H1 (cell line): Measurements from ENCODE around the gene KCNMB2. TPM values are rescaled to one million over a fixed set of nuclear protein-coding genes. Genes with fewer than 3 reads are reported as not detected.

Source experiments
- CTCF ChIA-PET: fragments of 300-600 bp; sonication (Branson Sonifier 250); formaldehyde crosslinking; loops from one replicate; lab custom pipeline; 2021; ENCODE audit not compliant: partially characterized antibody; lab: Charles Lee
- POLR2A ChIA-PET: fragments of 300-600 bp; sonication (Branson Sonifier 250); formaldehyde crosslinking; loops from one replicate; lab custom pipeline; 2021; ENCODE audit warnings: inconsistent platforms; ENCODE audit not compliant: partially characterized antibody; lab: Charles Lee
- DNase-seq, 2 experiments: peaks; one replicate each; pipeline versions ENCODE4 v3.0.0 to v3.0.0-alpha.2; 2010 to 2022; ENCODE audit warnings: low spot score in 2 of 2, low read depth in 1 of 2, mixed read lengths in 1 of 2
- FAIRE-seq: peaks from 2 replicates; lab custom pipeline; 2011; peaks lifted over from hg19 to GRCh38; lab: Jason Lieb, UNC
- H2AFZ ChIP-seq: 2 replicates; pipeline ENCODE4 v1.8.1; 2012; ENCODE audit warnings: low read length, inconsistent platforms
- H2AK5ac ChIP-seq: 2 replicates; pipeline ENCODE4 v1.6.1; 2013; ENCODE audit warnings: low read depth, low read length
- H2BK120ac ChIP-seq: replicated peaks from 2 replicates; pipeline ENCODE3; 2013; ENCODE audit warnings: low read depth, low read length, inconsistent platforms
- H2BK12ac ChIP-seq: 2 replicates; pipeline ENCODE4 v1.6.1; 2013; ENCODE audit warnings: low read depth, low read length
- H2BK15ac ChIP-seq: 2 replicates; pipeline ENCODE4 v1.6.1; 2013; ENCODE audit warnings: low read length
- H2BK20ac ChIP-seq: 2 replicates; pipeline ENCODE4 v1.6.1; 2013; ENCODE audit warnings: low read length
- H2BK5ac ChIP-seq: 2 replicates; pipeline ENCODE4 v1.6.1; 2013; ENCODE audit warnings: low read depth, low read length
- H3K14ac ChIP-seq: 2 replicates; pipeline ENCODE4 v1.6.1; 2013; ENCODE audit warnings: inconsistent platforms; ENCODE audit not compliant: insufficient read length
- H3K18ac ChIP-seq: 2 replicates; pipeline ENCODE4 v1.6.1; 2013; ENCODE audit warnings: low read length; ENCODE audit errors: extremely low read depth
- H3K23ac ChIP-seq: 2 replicates; pipeline ENCODE4 v1.6.1; 2013; ENCODE audit warnings: inconsistent platforms; ENCODE audit not compliant: insufficient read length
- H3K23me2 ChIP-seq: 2 replicates; pipeline ENCODE4 v1.6.1; 2013; ENCODE audit warnings: low read depth, low read length
- H3K27ac ChIP-seq: 2 replicates; pipeline ENCODE4 v1.6.1; 2011; ENCODE audit warnings: low read depth, low read length, inconsistent platforms
- H3K27me3 ChIP-seq, 4 experiments: replicated peaks in 1 of 4; 1 replicate in 1 of 4; 2 replicates in 3 of 4; pipeline versions ENCODE4 v1.6.1 to v1.8.1; 2011 to 2013; ENCODE audit warnings: low read length in 3 of 4, mild to moderate bottlenecking in 3 of 4, inconsistent platforms in 2 of 4, mixed read lengths in 2 of 4, moderate library complexity in 1 of 4; ENCODE audit not compliant: control insufficient read depth in 3 of 4, insufficient read depth in 3 of 4; ENCODE audit errors: extremely low read depth in 1 of 4
- H3K36me3 ChIP-seq, 4 experiments: 2 replicates each; pipeline versions ENCODE4 v1.6.1 to v1.8.1; 2011 to 2013; ENCODE audit warnings: mild to moderate bottlenecking in 4 of 4, low read length in 3 of 4, moderate library complexity in 2 of 4, control low read depth in 1 of 4, inconsistent platforms in 1 of 4; ENCODE audit not compliant: insufficient read depth in 4 of 4, control insufficient read depth in 2 of 4
- H3K4ac ChIP-seq: replicated peaks from 2 replicates; pipeline ENCODE3; 2013; ENCODE audit warnings: low read length, low read depth, mixed read lengths, inconsistent platforms; ENCODE audit not compliant: insufficient read length
- H3K4me1 ChIP-seq, 4 experiments: replicated peaks in 1 of 4; 1 replicate in 1 of 4; 2 replicates in 3 of 4; pipeline versions ENCODE4 v1.6.1 to v1.8.1; 2011 to 2013; ENCODE audit warnings: low read length in 3 of 4, inconsistent platforms in 2 of 4, mixed read lengths in 1 of 4; ENCODE audit not compliant: insufficient read depth in 4 of 4, control insufficient read depth in 3 of 4
- H3K4me2 ChIP-seq, 2 experiments: 2 replicates each; pipeline versions ENCODE4 v1.6.1 to v1.8.1; 2011 to 2013; ENCODE audit warnings: low read depth in 2 of 2, low read length in 2 of 2, control low read depth in 1 of 2, inconsistent platforms in 1 of 2, mild to moderate bottlenecking in 1 of 2; ENCODE audit not compliant: insufficient read depth in 1 of 2
- H3K4me3 ChIP-seq, 4 experiments: fragments of 200-600, 300-600 bp in 1 of 4; sonication (generic), shearing (Covaris generic), sonication (Bioruptor Twin) in 1 of 4; 2 replicates each; pipeline versions ENCODE4 v1.5.1 to v1.8.1; 2011 to 2016; ENCODE audit warnings: low read length in 4 of 4, low read depth in 3 of 4, control low read depth in 2 of 4, inconsistent platforms in 2 of 4, mild to moderate bottlenecking in 2 of 4, mixed read lengths in 1 of 4, moderate library complexity in 1 of 4; ENCODE audit not compliant: insufficient read depth in 2 of 4; ENCODE audit errors: extremely low read depth in 1 of 4
- H3K56ac ChIP-seq: replicated peaks from 2 replicates; pipeline ENCODE3; 2013; ENCODE audit warnings: low read depth, mild to moderate bottlenecking, mixed read lengths, low read length, inconsistent platforms; ENCODE audit not compliant: insufficient read length
- H3K79me1 ChIP-seq: 2 replicates; pipeline ENCODE4 v1.6.1; 2013; ENCODE audit warnings: low read depth, low read length, control low read depth
- H3K79me2 ChIP-seq, 2 experiments: 2 replicates each; pipeline versions ENCODE4 v1.6.1 to v1.8.1; 2012 to 2013; ENCODE audit warnings: low read length in 2 of 2, mild to moderate bottlenecking in 2 of 2, inconsistent platforms in 1 of 2; ENCODE audit not compliant: insufficient read depth in 2 of 2, control insufficient read depth in 1 of 2
- H3K9ac ChIP-seq, 4 experiments: replicated peaks in 1 of 4; 1 replicate in 1 of 4; 2 replicates in 3 of 4; pipeline versions ENCODE4 v1.6.1 to v1.8.1; 2011 to 2013; ENCODE audit warnings: low read depth in 3 of 4, low read length in 3 of 4, control low read depth in 2 of 4, mild to moderate bottlenecking in 2 of 4, moderate library complexity in 2 of 4, inconsistent platforms in 1 of 4; ENCODE audit errors: extremely low read depth in 1 of 4
- H3K9me3 ChIP-seq, 2 experiments: 2 replicates each; pipeline versions ENCODE4 v1.6.1 to v1.8.1; 2012 to 2013; ENCODE audit warnings: mild to moderate bottlenecking in 2 of 2, moderate library complexity in 2 of 2, control low read depth in 1 of 2, inconsistent platforms in 1 of 2, low read depth in 1 of 2, low read length in 1 of 2, mixed read lengths in 1 of 2; ENCODE audit not compliant: insufficient read depth in 2 of 2
- H4K20me1 ChIP-seq, 2 experiments: replicated peaks in 1 of 2; 2 replicates each; pipeline versions ENCODE3 to v1.8.1; 2011 to 2013; ENCODE audit warnings: inconsistent platforms in 2 of 2, low read length in 2 of 2, mild to moderate bottlenecking in 1 of 2; ENCODE audit not compliant: insufficient read depth in 2 of 2, control insufficient read depth in 1 of 2
- H4K5ac ChIP-seq: 2 replicates; pipeline ENCODE4 v1.6.1; 2013; ENCODE audit warnings: low read length, low read depth, mixed read lengths, inconsistent platforms; ENCODE audit not compliant: insufficient read length
- H4K8ac ChIP-seq: 2 replicates; pipeline ENCODE4 v1.8.0; 2013; ENCODE audit warnings: mild to moderate bottlenecking, moderate library complexity, low read length, inconsistent platforms; ENCODE audit not compliant: insufficient read depth; ENCODE audit errors: extremely low read depth
- H4K91ac ChIP-seq: replicated peaks from 2 replicates; pipeline ENCODE3; 2013; ENCODE audit warnings: low read length, mixed read lengths, inconsistent platforms; ENCODE audit not compliant: insufficient read length
- BCL11A ChIP-seq, 2 experiments: IDR thresholded peaks; one replicate each; pipeline ENCODE4 v1.6.1; 2011; ENCODE audit warnings: low read depth in 2 of 2, low read length in 2 of 2, mild to moderate bottlenecking in 2 of 2
- TBP ChIP-seq: IDR thresholded peaks from 2 replicates; pipeline ENCODE4 v1.6.1; 2011; ENCODE audit warnings: low read depth, low read length, improper control_type of control experiment
- WGBS, 2 experiments: shearing (Covaris generic) in 1 of 2; methylation state at CpG; one replicate each; pipeline versions ENCODE4 v1.1.6 to v1.1.7; 2013 to 2015; ENCODE audit warnings: low lambda C conversion rate in 2 of 2, mixed read lengths in 2 of 2, inconsistent platforms in 1 of 2, low coverage in 1 of 2, missing lambda C conversion rate in 1 of 2; ENCODE audit not compliant: insufficient replicate concordance in 2 of 2, insufficient coverage in 1 of 2, insufficient read length in 1 of 2; ENCODE audit errors: extremely low coverage in 1 of 2, missing lambda C conversion rate in 1 of 2; 5-methylcytosine and 5-hydroxymethylcytosine counted together
- polyA plus RNA-seq, 7 experiments: library from polyadenylated mRNA; depleted of rRNA in 3 of 7; stranded (reverse) in 5 of 7; unstranded in 2 of 7; fragments of >200 nt in 5 of 7; fragments of 200-250 nt in 2 of 7; gene quantifications; 1 replicate in 5 of 7; 2 replicates in 1 of 7; 4 replicates in 1 of 7; pipeline versions ENCODE4 v1.2.1 to v1.2.3, GENCODE V29; 2011 to 2013; ENCODE audit warnings: missing spikeins in 2 of 7, mixed read lengths in 2 of 7
- total RNA-seq: library from RNA; stranded (reverse); fragmentation: NEBNext Ultra II Directional; extraction: Animal tissue kit (Norgen Biotek cat#: 25700); gene quantifications from 2 replicates; pipeline ENCODE4 v1.2.1, GENCODE V29; 2021

Gene KCNMB2
- total and polyA plus RNA-seq, 2 of the 8 experiments (the other 6 are each of a cell fraction or from before 2014, with no cell fraction given) = not detected

DNA sequence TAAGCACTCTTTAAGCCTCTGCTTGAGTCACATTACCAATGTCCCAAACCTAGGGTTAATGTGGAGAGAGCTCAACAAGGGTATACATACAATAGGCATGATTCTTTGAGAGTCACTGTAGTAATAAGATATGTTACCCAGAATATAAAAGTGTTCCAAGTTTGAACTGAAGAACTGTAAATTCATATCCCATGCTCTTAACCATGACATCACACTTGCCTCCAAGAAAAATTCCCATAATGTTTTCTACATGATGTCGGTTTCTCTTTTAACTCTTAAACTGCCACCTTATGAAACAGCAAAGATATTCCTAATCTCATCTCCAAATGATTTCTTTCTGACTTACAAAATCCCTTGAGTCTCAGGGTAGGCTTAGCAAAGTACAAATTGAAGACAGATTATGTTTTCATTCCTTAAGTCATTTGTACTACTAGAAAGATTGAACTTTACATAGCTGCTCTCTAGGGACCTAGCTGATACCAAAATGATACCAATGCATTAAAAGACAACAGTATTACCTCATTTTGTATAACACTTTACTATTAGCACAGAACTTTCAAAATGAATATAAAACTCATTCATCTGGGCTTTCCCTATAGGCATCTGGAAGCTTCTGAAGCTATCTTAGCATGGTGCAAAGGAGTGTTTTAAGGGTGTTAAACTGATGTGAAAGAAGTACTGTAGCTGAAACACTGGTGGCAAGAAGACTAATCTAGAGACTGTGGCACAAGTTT, 127.1 kb downstream of the KCNMB2 start:
- no peaks in the 10 kb centered on the region for H3K79me1 ChIP-seq
- H3K4me2 ChIP-seq = no peak overlapping the region
- H4K8ac ChIP-seq = no peak overlapping the region
- H3K23me2 ChIP-seq = no peaks in the 10 kb centered on the region
- no peak overlapping the region for H3K23ac ChIP-seq
- no peak overlapping the region for H3K18ac ChIP-seq
- no peak overlapping the region for H2AK5ac ChIP-seq
- H2BK15ac ChIP-seq = no peak overlapping the region
- H3K27ac ChIP-seq = no peak overlapping the region
- 94% methylated on average over 1 of the region's 1 CpG; no CpG with 5 or more reads in 1 of the 2 experiments for WGBS, 2 experiments
- DNase-seq (no peak), FAIRE-seq (no peak)
- H3K14ac ChIP-seq = no peak overlapping the region
- no peak overlapping the region for H2BK5ac ChIP-seq
- no peaks in the 10 kb centered on the region for H3K79me2 ChIP-seq
- H3K4me1 ChIP-seq = no peaks in the 10 kb centered on the region
- H2BK12ac ChIP-seq = no peak overlapping the region
- no peak overlapping the region for H3K56ac ChIP-seq
- no peak overlapping the region for H4K5ac ChIP-seq
- H2BK120ac ChIP-seq = no peak overlapping the region
- H3K27me3 ChIP-seq = no peaks in the 10 kb centered on the region
- H2BK20ac ChIP-seq = no peak overlapping the region
- H4K91ac ChIP-seq = no peak overlapping the region
- no peaks in the 10 kb centered on the region for H3K36me3 ChIP-seq
- H3K4me3 ChIP-seq = no peak overlapping the region
- POLR2A ChIA-PET = no interaction called here
- H3K4ac ChIP-seq = no peak overlapping the region
- H3K9me3 ChIP-seq = no peaks in the 10 kb centered on the region
- no peaks in the 10 kb centered on the region for H4K20me1 ChIP-seq
- H3K9ac ChIP-seq = no peak overlapping the region
- H2AFZ ChIP-seq = no peak overlapping the region
- CTCF ChIA-PET = no interaction called here
- TF ChIP-seq BCL11A (IDR thresholded peaks at IDR 0.05; ENCODE audit: low read depth in 2 of 2, low read length in 2 of 2) (no peak), TBP (no peak)
